C4-2B (cell line): ENCODE data around the gene LMCD1.

Source experiments
- ZFX ChIP-seq: fragments of 450-650 bp; IDR thresholded peaks from 2 replicates; pipeline ENCODE4 v1.6.1; 2017
- TF ChIP-seq, protein P1 (sequence below): fragments of 450-650 bp; conservative IDR thresholded peaks from 2 replicates; pipeline ENCODE4 v1.5.1; 2017; ENCODE audit warnings: mild to moderate bottlenecking

DNA sequence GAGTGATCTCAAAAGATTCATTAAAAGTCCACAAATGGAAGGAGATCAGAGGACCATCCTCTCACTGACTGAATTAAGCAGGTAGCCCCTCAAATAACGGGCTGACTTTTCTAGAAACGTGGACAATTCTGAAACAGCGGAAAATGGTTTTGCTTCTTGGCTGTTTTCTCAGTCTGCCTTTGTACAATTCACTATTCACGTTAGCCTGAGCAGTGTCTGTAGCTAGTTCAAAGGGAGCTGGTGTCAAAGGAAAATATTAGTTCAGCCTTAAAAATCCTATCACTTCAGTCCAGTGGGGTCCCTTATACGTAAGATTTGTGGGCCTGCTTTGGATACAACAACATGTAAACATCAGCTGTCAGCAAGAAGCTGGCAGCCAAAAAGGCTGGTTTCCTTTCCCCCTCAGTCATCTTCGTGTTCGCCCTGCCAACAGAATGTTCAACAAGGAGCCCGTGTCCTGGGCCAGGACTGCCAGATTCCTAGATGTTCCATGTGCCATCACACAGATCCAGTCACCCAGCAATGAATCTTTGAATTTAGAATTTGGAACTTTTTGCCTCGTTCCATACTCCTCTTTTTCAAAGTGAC, 19.3 kb downstream of the LMCD1 start:
- TF ChIP-seq, protein P1, sequence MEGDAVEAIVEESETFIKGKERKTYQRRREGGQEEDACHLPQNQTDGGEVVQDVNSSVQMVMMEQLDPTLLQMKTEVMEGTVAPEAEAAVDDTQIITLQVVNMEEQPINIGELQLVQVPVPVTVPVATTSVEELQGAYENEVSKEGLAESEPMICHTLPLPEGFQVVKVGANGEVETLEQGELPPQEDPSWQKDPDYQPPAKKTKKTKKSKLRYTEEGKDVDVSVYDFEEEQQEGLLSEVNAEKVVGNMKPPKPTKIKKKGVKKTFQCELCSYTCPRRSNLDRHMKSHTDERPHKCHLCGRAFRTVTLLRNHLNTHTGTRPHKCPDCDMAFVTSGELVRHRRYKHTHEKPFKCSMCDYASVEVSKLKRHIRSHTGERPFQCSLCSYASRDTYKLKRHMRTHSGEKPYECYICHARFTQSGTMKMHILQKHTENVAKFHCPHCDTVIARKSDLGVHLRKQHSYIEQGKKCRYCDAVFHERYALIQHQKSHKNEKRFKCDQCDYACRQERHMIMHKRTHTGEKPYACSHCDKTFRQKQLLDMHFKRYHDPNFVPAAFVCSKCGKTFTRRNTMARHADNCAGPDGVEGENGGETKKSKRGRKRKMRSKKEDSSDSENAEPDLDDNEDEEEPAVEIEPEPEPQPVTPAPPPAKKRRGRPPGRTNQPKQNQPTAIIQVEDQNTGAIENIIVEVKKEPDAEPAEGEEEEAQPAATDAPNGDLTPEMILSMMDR = no peak
- no peak for TF ChIP-seq ZFX
